GM19463 (cell line): Measurements from ENCODE around the gene ALAS1.
"Not testable (repeated sequence)": the region's sequence is repeated elsewhere in the genome, so short reads cannot be mapped to it uniquely, and the experiment has no call there.

Source experiments
- ATAC-seq: cut with Tn5 transposase; IDR thresholded peaks from one replicate; pipeline ENCODE4 v1.9.1; 2021; ENCODE audit warnings: mild to moderate bottlenecking, moderate library complexity; ENCODE audit not compliant: unreplicated experiment

The ALAS1 gene

GRCh38 chr3:52176951-52177700 lies 20.8 kb upstream of the ALAS1 start:
- ATAC-seq: no peak

GRCh38 chr3:52177701-52178042 lies 20.3 kb upstream of the ALAS1 start:
- no peak for ATAC-seq

DNA sequence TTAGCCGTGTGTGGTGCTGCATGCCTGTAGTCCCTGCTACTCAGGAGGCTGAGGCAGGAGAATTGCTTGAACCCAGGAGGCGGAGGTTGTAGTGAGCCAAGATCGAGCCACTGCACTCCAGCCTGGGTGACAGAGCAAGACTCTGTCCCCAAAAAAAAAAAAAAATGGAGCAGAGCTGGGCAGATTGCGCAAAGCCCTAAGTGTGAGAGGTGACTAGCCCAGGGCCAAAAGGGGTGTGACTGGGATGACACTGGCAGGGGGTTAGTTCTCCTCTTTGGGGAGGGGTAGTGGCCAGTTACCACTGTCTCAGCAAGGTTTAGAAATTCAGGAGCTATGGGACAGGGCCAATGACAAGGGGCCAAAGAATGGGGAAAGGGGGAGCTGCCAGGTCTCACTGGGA lies 19.8 kb upstream of the ALAS1 start:
- ATAC-seq: not testable (repeated sequence)

GRCh38 chr3:52178537-52178936 lies 19.4 kb upstream of the ALAS1 start:
- ATAC-seq: no peak

GRCh38 chr3:52181543-52181942 lies 16.4 kb upstream of the ALAS1 start:
- ATAC-seq: no peak

- no peak for ATAC-seq
These were observed 15.8 kb upstream of the ALAS1 start for GRCh38 chr3:52182196-52182595.

- no peak for ATAC-seq
These were observed 15.3 kb upstream of the ALAS1 start for GRCh38 chr3:52182691-52183090.

DNA sequence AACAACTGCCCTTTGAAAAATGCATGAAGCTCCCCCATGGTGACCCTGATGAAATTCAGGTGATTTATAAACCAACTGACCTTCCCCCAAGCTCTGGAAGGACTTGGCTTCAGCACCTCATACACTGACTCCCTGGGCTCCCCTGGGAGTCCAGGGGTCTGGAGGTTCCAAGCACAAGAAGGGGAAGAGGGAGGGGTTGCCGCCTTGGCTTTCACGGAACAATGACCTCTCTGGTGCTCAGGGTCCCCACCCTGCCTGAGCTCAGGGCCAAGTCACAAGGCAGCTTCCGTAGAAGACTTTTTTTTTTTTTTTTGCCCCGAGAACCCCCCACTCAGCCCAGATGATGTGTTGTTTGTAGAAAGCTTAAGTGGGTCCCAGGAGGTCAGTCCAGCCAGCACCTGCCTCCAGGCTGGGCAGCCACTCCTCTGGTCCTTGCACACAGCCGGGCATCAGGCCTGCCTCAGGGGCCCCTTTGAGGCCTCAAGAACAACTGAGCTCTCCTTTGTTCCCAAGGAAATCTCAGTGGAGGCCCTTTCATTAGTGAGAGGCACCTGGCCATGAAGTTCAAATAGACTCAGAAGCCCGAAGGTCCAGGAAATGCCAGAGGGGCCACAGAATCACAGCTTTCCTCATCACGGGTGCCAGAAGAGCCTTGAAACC lies 14.0 kb upstream of the ALAS1 start:
- ATAC-seq: no peak

DNA sequence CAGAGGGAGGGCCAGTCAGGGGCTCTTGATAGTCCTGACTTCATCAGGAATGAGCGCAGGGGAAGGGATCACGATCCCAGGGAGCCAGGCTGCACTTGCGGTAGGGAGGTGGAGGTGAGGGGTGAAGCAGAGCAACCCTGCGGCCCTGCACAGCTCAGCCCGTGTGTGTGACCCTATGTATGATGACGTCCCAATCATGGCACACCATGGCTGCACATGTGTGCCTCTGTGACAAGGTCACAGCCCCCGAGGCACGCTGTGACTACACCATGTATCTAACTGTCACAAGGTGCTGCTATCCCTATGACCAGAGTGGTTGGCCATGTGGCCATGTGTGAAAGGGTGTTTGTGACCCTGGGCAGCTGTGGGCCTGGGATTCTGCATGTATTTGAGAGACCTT lies 13.3 kb upstream of the ALAS1 start:
- ATAC-seq: no peak

GRCh38 chr3:52185311-52185710 lies 12.6 kb upstream of the ALAS1 start:
- no peak for ATAC-seq

GRCh38 chr3:52185837-52186236 lies 12.1 kb upstream of the ALAS1 start:
- ATAC-seq: no peak

GRCh38 chr3:52186729-52187128 lies 11.2 kb upstream of the ALAS1 start:
- no peak for ATAC-seq

GRCh38 chr3:52188556-52188955 lies 9.4 kb upstream of the ALAS1 start:
- ATAC-seq: no peak

DNA sequence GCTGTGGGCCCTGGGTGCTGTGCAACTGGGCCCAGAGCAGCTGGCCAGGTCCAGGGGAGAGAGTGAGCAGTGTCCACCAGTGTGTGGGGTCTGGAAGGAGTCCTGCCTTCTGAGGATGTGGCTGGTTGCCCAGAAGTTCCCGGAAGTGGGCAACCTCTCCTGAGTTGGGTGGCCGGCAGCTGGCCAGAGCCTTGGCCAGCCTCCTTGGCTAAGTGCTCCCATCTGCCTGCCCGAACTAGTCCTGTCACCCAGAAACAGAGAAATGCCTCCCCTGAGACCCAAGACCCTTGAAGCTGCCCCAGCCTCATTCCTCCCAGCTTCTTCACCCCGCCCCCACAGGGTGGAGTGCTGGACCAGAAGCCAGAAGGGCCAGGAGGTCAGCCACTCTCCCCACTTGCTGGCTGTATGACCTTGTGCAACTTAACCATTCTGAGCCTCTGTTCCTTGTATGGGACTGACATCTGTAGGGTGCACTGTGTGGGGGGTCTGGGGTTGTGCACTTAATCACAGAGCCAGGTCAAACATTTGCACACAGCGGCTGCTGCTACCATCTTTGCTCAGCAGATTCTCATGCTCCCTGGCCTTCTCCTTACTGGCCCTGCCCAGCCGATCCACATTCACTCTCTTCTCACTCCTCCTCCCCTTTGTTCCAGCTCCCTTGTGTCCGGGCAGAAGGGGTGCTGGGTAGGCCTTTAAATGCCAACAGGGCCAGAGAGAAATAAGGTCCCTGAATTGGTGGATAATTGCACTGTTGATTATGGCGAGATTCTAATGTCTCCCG lies 7.5 kb upstream of the ALAS1 start:
- no peak for ATAC-seq

GRCh38 chr3:52191663-52192062 lies 6.3 kb upstream of the ALAS1 start:
- ATAC-seq: no peak

GRCh38 chr3:52193065-52193464 lies 4.9 kb upstream of the ALAS1 start:
- ATAC-seq: no peak

GRCh38 chr3:52194485-52195290 lies 3.3 kb upstream of the ALAS1 start:
- no peak for ATAC-seq

- no peak for ATAC-seq
These were observed 2.7 kb upstream of the ALAS1 start for GRCh38 chr3:52195291-52195597.

DNA sequence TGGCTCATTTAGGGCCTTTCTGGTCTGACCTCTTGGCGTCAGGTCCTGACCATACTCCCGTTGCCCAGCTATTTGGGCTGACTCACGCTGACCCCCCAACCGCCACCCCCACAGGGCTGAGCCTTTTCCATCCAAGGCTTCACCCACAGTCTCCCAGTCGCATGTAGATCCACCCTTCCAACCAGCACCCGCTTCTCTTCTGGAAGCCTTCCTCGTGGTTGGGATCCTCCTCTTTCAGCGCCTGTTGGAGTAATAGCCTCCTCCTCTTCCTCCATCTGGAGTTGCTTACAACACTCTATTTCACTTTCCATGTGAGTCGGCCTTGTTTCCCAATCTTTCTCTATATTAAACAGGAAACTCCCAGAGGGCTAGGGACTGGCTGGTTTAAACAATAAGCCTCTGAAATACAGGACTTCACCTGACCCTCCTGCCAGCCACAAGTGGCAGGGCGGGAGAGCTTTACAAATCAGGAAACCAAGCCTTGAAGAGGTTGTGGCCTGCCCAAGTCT lies 2.1 kb upstream of the ALAS1 start:
- no peak for ATAC-seq

DNA sequence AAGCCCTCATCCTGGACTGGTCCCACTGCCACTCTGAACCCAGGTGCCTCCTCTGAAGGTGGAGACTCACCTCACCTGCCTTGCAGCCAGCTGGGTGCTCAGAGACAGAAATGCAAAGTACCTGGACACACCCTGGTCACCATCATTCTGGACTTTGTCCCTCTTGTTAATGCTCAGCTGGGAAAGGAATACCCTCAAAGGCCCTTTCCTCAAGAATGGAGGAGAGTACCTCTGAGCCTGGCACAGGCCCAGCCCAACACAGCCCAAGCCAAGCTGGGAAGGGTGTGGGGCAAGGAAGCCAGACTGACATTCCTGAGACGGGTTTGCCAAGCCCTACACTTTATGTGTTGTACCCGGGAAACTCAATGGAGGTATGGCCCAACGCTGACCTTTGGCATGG lies 983 bp upstream of the ALAS1 start:
- ATAC-seq: no peak

DNA sequence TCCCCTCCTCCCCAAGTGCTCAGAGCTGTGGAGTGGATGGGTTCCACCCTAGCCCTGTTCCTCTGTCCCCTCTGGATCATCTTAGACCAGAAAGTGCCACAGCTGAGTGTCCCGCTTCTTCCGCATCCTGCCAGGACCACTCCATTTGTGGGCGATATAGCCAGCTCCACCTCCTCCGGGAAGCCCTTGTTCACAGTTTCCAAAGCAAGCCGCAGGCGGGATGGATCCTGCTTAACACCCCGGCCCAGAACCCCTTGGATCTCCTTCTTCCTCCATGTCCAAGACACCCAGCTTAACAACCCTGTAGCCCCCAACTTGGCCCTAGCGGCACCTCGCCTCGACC lies 490 bp upstream of the ALAS1 start:
- ATAC-seq: no peak
